ENCODE results near the gene GPRIN3.

GPRIN3 gene

DNA sequence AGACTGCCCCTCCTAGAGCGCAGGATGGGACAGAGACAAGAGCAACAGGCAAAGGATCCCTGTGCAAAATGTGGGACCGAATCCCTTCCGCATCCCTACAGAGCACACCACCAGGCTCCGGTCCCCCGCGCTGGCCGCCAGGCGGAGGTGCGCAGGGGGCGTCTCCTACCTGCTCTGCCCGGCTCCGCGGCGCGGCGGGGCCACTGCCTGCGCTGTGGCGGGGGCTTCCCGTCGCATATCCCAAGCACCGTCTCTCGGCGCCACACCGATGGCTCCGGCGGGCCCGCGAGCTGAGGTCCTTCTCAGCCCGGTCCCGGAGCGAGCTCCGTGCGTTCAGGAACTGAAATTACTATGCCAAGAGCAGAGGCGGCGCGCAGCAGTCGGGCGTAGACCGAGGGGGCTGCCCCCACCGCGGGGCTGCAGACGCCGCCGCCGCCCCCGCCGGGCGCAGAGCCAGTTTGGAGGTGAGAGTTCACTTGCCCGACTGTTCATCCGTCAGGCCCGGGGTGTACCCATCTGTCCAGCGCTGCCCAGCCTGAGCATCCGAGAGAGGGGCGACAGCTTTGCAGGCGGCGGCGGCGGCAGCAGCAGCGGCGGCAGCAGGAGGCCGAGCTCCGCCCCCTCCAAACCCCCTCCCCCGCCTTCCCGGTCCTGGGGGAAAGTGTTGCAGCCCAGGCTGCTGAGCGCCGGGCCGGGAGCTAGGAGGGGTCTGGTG is at the start of gene GPRIN3:
Gene GPRIN3, minus strand, starts transcription at position 355 of the 715 bp plus-strand sequence. CDS start 57,690 bp downstream, outside the sequence.
- no peak for DNase-seq (ENCODE audit: low spot score)

GRCh38 chr4:89357340-89357739 is 49.7 kb upstream of the GPRIN3 start:
- no peak for DNase-seq (ENCODE audit: low spot score)

GRCh38 chr4:89356086-89356485 is 48.5 kb upstream of the GPRIN3 start:
- no peak for DNase-seq (ENCODE audit: low spot score)

DNA sequence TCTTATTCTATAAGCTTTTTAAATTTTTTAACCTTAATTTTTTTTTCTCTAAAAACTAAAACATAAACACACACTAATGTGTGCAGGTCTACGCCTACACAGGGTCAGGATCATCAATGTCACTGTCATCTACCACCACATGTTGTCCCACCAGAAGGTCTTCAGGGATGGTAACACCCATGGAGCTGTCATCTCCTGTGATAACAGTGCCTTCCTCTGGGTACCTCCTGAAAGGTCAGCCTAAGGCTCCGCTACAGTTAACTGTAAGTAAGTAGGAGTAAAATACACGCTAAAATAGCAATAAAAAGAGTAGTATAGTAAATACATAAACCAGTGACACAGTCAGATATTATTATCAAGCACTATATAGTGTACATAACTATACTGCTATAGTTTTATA is 45.9 kb upstream of the GPRIN3 start:
- DNase-seq (ENCODE audit: low spot score): no peak

- DNase-seq (ENCODE audit: low spot score): no peak
Observed at GRCh38 chr4:89352541-89352940, 44.9 kb upstream of the GPRIN3 start.

- no peak for DNase-seq (ENCODE audit: low spot score)
Observed at GRCh38 chr4:89351201-89351600, 43.6 kb upstream of the GPRIN3 start.

GRCh38 chr4:89347363-89348025 is 39.9 kb upstream of the GPRIN3 start:
- DNase-seq (ENCODE audit: low spot score): no peak

DNA sequence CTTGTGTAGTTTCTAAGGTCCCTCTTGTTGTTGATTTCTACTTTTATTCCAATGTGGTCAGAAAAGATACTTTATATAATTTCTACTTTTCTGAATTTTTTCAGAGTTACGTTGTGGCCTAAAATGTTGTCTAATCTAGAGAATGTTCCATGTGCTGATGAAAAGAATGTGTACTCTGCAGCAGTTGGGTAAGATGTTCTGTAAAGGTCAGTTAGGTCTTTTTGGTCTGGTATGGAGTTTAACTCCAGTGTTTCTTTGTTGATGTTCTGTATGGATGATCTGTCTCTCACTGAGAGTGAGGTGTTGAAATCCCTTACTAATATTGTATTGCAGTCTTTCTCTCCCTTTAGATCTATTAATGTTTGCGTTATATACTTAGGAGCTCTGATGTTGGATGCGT is 37.0 kb upstream of the GPRIN3 start:
- no peak for DNase-seq (ENCODE audit: low spot score)

GRCh38 chr4:89338206-89338605 is 30.6 kb upstream of the GPRIN3 start:
- no peak for DNase-seq (ENCODE audit: low spot score)

GRCh38 chr4:89337681-89338080 is 30.1 kb upstream of the GPRIN3 start:
- no peak for DNase-seq (ENCODE audit: low spot score)

- no peak for DNase-seq (ENCODE audit: low spot score)
Observed at GRCh38 chr4:89336818-89337420, 29.3 kb upstream of the GPRIN3 start.

GRCh38 chr4:89334830-89335229 is 27.2 kb upstream of the GPRIN3 start:
- no peak for DNase-seq (ENCODE audit: low spot score)

GRCh38 chr4:89334311-89334710 is 26.7 kb upstream of the GPRIN3 start:
- DNase-seq (ENCODE audit: low spot score): no peak

GRCh38 chr4:89331686-89332544 is 24.3 kb upstream of the GPRIN3 start:
- DNase-seq (ENCODE audit: low spot score): no peak

DNA sequence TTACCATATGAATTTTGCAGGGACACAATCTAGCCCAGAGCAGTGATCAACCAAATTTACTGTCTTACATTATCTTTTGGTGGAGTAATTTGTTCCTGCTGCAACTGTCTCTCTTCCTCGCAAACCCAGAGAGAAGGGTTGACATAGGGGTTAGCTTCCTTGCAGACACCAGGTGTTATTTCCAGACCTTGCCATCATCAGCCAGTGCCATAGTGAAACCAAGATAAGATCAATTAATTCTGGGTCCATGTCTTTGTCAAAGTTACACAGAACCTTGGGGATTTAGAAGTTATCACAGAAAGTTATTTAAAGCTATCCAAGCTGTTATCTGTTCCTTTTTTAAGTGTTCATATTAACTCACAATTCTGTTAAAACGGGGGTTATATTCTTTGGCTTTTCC is 23.6 kb upstream of the GPRIN3 start:
- no peak for DNase-seq (ENCODE audit: low spot score)

DNA sequence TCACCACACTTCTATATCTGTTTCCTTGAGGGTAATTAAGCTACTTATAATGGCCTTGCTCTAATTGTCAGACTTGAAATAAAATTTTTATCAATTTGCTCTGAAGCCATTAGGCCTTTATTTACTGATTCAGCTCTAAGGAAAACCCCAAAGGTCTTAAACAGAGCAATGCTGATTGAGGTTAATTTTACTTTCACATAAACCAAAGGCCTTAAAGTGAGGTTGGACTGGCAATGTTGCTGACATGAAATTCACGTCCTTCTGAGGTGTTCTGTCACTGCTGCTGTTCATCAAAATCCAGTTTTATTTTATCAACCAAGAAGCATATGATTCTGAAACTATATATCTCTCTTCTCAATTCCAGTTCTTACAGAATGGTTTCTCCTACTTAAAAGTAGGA is 21.7 kb upstream of the GPRIN3 start:
- no peak for DNase-seq (ENCODE audit: low spot score)

- DNase-seq (ENCODE audit: low spot score): no peak
Observed at GRCh38 chr4:89324671-89325070, 17.1 kb upstream of the GPRIN3 start.

DNA sequence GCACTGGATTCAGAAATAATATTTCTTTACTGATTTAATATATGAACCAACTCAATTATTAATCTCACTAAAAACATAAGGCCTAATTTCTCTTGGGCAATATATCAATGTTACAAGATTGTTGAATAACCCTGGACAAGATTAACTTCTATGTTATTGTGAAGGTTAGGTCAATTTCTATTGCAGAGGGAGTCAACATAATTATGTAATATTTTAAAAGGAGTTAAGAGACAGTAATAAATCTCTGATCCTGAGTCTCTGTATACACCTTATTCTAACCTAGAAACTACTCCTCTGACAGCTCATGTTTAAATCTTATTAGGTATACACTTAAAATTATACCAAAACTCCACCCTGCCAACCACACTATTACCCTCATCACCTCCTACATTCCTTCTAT is 15.1 kb upstream of the GPRIN3 start:
- DNase-seq (ENCODE audit: low spot score): no peak

DNA sequence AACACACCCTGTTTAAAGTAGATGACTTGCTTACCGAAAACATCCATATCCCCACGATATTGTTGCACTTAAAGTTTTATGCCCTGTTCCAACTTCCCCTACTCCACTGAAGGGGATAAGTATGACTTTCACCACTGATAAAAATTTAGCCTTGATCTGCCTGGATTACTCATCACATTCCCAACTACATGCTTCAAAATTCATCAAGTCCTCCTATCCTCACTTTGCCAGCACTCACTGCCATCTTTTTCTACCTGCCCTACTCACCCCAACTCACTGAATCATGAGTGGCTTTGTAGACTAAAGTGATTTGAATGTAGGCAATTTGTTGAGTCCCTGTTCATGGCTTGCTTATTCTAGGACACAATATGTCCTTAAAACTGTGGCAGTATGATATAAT is 12.2 kb upstream of the GPRIN3 start:
- no peak for DNase-seq (ENCODE audit: low spot score)

GRCh38 chr4:89316931-89317366 is 9.3 kb upstream of the GPRIN3 start:
- DNase-seq (ENCODE audit: low spot score): no peak

DNA sequence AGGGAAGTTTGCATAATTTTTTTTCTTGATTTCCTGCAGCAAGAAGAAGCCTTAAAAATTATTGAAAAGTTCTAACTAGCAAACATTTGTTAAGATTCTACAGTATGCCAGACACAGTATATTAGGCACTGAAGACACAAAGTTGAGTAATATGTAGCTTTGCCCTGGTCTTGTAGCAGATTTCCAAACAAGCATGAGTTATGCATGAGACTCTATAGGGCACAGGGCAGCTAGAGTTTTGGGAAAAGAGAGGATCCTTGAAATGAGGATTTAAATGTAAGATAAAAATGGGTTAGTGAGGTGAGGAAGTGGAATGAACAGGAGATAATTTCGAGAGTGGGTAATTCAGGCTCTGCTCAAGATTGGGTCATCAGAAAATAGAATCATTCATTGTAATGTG is 8.6 kb upstream of the GPRIN3 start:
- no peak for DNase-seq (ENCODE audit: low spot score)

GRCh38 chr4:89314291-89314690 is 6.7 kb upstream of the GPRIN3 start:
- no peak for DNase-seq (ENCODE audit: low spot score)
